Kasumi-1 (cell line): ENCODE data around the gene YY2.
A peak's percentile ranks its signal among the peaks of the same experiment; 100 is the strongest.

Experiments used
- DNase-seq, 2 experiments: peaks; one replicate each; lab custom pipeline; 2025; lab: John Stamatoyannopoulos, UW

YY2 gene

DNA sequence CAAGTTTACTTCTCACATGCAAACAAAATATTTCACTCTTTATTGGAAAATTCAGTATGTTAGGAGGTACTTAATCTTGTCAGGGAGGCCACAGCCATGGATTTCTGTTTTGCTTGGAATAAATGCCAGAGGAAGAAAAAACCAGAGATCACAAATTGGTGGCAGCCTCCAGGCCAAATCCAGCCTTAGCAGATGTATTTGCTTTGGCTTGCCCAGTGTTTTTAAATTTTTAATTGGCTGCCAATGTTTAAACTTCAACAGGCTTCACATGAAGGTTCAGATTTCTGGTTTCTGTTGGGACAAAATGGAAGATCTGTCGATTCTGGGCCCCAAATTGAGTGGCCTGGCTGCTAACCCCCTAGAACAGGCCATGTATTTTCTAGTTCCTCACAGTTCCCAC lies 19.2 kb downstream of the YY2 start:
- no peak for DNase-seq

DNA sequence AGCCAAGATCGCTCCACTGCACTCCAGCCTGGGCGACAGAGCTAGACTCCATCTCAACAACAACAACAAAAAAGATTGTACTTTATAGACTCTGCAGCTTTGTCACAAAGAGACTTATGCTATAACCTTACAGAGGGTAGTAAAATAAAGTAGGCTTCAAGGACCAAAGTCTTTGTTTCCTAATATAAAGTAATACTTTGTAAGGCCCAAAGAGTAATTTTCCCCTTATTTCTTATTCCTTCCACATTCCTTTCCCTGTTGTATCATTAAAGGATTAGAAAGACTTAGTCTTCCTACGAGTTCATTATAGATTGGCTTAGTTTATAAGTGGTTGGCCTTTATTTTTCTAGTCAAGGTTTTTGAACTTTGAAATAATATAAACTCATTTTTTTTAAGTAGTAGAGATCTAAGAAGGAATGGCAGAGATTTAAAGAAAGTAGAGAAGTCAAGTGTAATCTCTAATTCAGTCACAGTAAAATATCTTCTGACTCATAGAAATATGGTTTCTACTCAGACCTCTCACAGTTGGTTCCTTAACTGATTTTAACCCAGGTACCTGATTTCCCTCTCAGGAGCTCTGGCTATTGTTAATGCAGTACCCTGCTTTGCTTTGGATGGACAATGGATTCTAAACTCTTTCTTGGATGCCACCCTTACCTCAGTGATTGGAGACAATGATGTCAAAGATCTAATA lies 26.2 kb downstream of the YY2 start:
- DNase-seq = no peak

DNA sequence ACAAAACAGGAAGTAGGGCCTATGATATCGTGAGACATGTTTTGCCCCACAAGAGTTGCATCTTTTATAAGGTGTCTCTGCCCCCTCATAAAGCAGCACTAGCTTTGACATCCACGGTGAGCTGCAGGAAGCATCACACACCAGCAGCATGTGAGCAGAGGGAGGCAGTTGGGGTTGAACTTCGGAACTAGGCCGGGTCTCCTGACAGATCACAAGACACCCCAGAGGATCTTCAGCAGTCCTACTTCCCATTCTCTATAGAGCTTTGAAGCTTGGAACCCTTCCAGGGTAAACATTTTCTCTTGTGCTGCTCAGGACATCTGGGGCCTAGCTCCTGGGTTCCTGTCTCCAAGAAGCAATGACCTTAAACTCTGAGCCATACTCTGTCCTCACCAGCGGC lies 27.5 kb downstream of the YY2 start:
- peak; percentile 18 to 19 for DNase-seq

DNA sequence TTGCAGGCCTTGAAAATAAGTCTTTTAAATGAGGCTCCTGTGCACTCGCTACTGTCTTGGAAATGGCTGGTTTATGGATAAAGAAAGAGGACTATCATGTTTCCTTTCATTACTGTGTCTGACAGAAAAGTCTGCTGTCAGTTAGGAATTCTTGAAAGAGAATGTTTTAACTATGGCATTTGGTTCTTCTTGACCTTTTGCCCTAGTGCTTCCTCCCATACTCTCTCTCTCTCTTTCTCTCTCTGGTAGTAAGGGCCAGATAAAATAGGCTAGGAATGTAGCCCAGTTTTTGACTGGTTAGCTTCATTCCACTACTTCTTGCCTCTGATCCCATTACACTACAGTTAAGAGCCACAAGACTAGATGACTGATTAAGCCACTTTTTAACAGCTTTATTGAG lies 29.8 kb downstream of the YY2 start:
- DNase-seq = no peak

DNA sequence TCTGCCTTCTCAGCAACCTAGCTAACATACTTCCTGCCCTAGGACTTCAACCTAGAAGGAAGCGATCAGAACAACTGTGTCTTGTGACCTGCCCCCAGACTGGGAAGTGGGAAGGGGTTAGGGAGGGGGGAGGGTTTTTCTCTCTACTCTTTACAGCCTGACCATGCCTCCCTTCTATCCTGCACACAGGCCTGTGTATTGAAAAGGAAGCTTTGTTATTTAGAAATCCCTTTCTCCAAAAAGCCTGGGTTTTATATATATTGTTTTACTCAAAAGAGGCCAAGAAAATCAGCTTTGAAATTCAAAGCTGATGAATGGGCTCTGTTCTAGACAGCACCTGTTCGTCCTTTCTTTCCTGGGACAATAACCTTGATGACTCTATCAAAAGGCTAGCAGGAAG lies 49.5 kb downstream of the YY2 start:
- peak; percentile 4 to 18 for DNase-seq

DNA sequence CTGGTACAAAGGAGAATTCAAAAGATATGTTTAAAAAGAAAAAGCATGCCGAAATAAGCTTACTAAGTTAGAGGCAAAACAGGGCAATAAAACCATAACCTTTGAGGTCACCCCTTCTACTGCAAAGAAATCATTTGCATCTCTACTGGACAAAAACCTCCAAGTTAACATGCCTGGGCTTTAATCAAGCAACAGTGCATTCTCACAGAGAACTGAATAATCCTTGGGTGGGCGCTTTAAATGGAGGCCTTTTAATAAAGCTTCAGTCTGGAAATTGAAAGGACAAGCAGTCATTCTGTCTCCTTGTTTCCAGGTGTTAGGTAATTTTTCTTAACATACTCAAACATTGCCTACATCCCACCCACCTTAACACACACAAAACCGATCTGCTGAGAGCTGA lies 50.2 kb downstream of the YY2 start:
- no peak for DNase-seq

DNA sequence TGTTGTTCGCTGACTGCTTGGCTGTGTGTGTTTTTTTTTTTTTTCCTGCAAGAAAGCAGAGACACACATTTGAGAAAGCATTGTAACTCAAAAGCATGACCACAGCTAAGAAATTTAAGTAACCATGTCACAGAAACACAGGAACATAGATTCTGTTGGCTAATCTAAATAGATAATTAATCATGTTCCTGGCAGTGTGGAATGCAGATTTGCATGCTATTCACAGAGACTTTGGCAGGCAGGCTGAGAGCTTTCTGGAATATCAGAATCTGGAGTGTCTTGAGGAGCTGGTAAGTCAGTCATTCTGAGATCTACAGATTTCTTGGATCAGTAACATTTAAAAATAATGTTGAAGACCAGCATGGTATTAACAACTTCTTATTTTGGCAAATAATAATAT lies 51.5 kb downstream of the YY2 start:
- DNase-seq = no peak
